Endothelial cell of umbilical vein (primary cell): ENCODE measurements around the gene SLC1A4. TPM values are rescaled to one million over a fixed set of nuclear protein-coding genes. Genes with fewer than 3 reads are reported as not detected.

Experiments
- BruUV-seq: library from RNA; stranded (reverse); fragments of 400-500 nt; replicated peaks from 2 replicates; lab custom pipeline; 2021; lab: Mats Ljungman, UMichigan
- CTCF ChIA-PET: fragments of 300-600, 350-600 bp; sonication (Branson Sonifier 250); formaldehyde crosslinking; loops from one replicate; lab custom pipeline; 2021; ENCODE audit warnings: antibody characterized with exemption, inconsistent platforms; lab: Charles Lee
- POLR2A ChIA-PET: fragments of 300-600, 350-600 bp; sonication (Branson Sonifier 250); formaldehyde crosslinking; loops from one replicate; lab custom pipeline; 2021; ENCODE audit warnings: antibody characterized with exemption, inconsistent platforms; lab: Charles Lee
- DNase-seq: peaks from one replicate; pipeline ENCODE4 v3.0.0-alpha.2; 2011; ENCODE audit warnings: low read depth, low spot score
- FAIRE-seq: peaks from 2 replicates; lab custom pipeline; 2011; peaks lifted over from hg19 to GRCh38; lab: Jason Lieb, UNC
- H2AFZ ChIP-seq: 2 replicates; pipeline ENCODE4 v1.6.0; 2012; ENCODE audit warnings: low read depth, low read length, control low read depth, inconsistent platforms
- H3K27ac ChIP-seq: 2 replicates; pipeline ENCODE4 v1.5.1; 2011; ENCODE audit warnings: low read depth, mild to moderate bottlenecking, control low read depth, low read length, moderate library complexity; ENCODE audit not compliant: insufficient read depth
- H3K27me3 ChIP-seq, 2 experiments: 2 replicates each; pipeline versions ENCODE4 v1.6.0 to v1.6.1; 2011; ENCODE audit warnings: low read length in 2 of 2, mixed read lengths in 1 of 2; ENCODE audit not compliant: control insufficient read depth in 2 of 2, insufficient read depth in 2 of 2
- H3K36me3 ChIP-seq, 2 experiments: 2 replicates in 1 of 2; 3 replicates in 1 of 2; pipeline ENCODE4 v1.5.1; 2011; ENCODE audit warnings: low read length in 2 of 2, mild to moderate bottlenecking in 1 of 2, moderate library complexity in 1 of 2; ENCODE audit not compliant: control insufficient read depth in 2 of 2, insufficient read depth in 2 of 2; ENCODE audit errors: extremely low read depth in 1 of 2
- H3K4me1 ChIP-seq: 3 replicates; pipeline ENCODE4 v1.5.1; 2011; ENCODE audit warnings: mild to moderate bottlenecking, low read length; ENCODE audit not compliant: control insufficient read depth, insufficient read depth; ENCODE audit errors: extremely low read depth
- H3K4me2 ChIP-seq: 2 replicates; pipeline ENCODE4 v1.6.1; 2011; ENCODE audit warnings: low read length, control low read depth, mixed read lengths; ENCODE audit not compliant: insufficient read depth
- H3K4me3 ChIP-seq, 3 experiments: fragments of 200-600 bp in 1 of 3; sonication (generic), shearing (Covaris generic) in 1 of 3; replicated peaks in 1 of 3; 2 replicates each; pipeline ENCODE4 v1.5.1; 2011 to 2016; ENCODE audit warnings: control low read depth in 3 of 3, low read length in 3 of 3, mild to moderate bottlenecking in 2 of 3, inconsistent platforms in 1 of 3, low read depth in 1 of 3, moderate library complexity in 1 of 3; ENCODE audit not compliant: insufficient read depth in 1 of 3
- H3K79me2 ChIP-seq: 2 replicates; pipeline ENCODE4 v1.6.0; 2012; ENCODE audit warnings: low read length, inconsistent platforms; ENCODE audit not compliant: control insufficient read depth, insufficient read depth
- H3K9ac ChIP-seq: replicated peaks from 2 replicates; pipeline ENCODE3; 2011; ENCODE audit warnings: low read length, control low read depth; ENCODE audit not compliant: insufficient read depth; ENCODE audit errors: extremely low read depth
- H3K9me1 ChIP-seq: replicated peaks from 3 replicates; pipeline ENCODE4 v1.6.0; 2011; ENCODE audit warnings: mild to moderate bottlenecking, low read length; ENCODE audit not compliant: control insufficient read depth, insufficient read depth; ENCODE audit errors: extremely low read depth
- H3K9me3 ChIP-seq: replicated peaks from 2 replicates; pipeline ENCODE4 v1.5.1; 2012; ENCODE audit warnings: low read length, inconsistent platforms; ENCODE audit not compliant: control insufficient read depth, insufficient read depth
- H4K20me1 ChIP-seq: replicated peaks from 2 replicates; pipeline ENCODE3; 2011; ENCODE audit warnings: mild to moderate bottlenecking, low read length; ENCODE audit not compliant: control insufficient read depth, insufficient read depth; ENCODE audit errors: extremely low read depth
- EZH2 ChIP-seq: IDR thresholded peaks from 2 replicates; pipeline ENCODE4 v1.6.1; 2012; ENCODE audit warnings: borderline replicate concordance, low read depth, mild to moderate bottlenecking, moderate library complexity, low read length, inconsistent platforms; ENCODE audit not compliant: severe bottlenecking
- FOS ChIP-seq: IDR thresholded peaks from 2 replicates; pipeline ENCODE4 v1.6.1; 2011; ENCODE audit warnings: mild to moderate bottlenecking, low read length, moderate library complexity, borderline replicate concordance; ENCODE audit not compliant: insufficient read depth
- GATA2 ChIP-seq: IDR thresholded peaks from 2 replicates; pipeline ENCODE4 v1.7.0; 2011; ENCODE audit warnings: low read depth, mild to moderate bottlenecking, moderate library complexity, mixed read lengths, low read length; ENCODE audit not compliant: insufficient read length, insufficient read depth
- JUN ChIP-seq: IDR thresholded peaks from 2 replicates; pipeline ENCODE4 v1.6.1; 2011; ENCODE audit warnings: borderline replicate concordance, low read depth; ENCODE audit not compliant: insufficient read length, insufficient read depth
- MYC ChIP-seq: IDR thresholded peaks from one replicate; pipeline ENCODE4 v1.6.1; 2011; ENCODE audit warnings: mild to moderate bottlenecking, low read depth, low read length
- POLR2A ChIP-seq: IDR thresholded peaks from 2 replicates; pipeline ENCODE4 v1.6.1; 2012; ENCODE audit warnings: low read depth, mild to moderate bottlenecking, control low read depth, low read length
- POLR2AphosphoS5 ChIP-seq: IDR thresholded peaks from 2 replicates; pipeline ENCODE4 v1.6.1; 2012; ENCODE audit warnings: low read depth, mild to moderate bottlenecking, control low read depth, low read length, moderate library complexity; ENCODE audit not compliant: insufficient read depth
- dilution Hi-C: fragments of 300-500 bp; cut with MboI; formaldehyde crosslinking; loops from one replicate; pipeline ENCODE4 v1.15.0; 2019; ENCODE audit warnings: low sequenced_read_pairs; ENCODE audit not compliant: extremely low pct_ligation_motif_present
- intact Hi-C: fragments of 100-400 bp; cut with micrococcal nuclease; formaldehyde crosslinking; loops from one replicate; pipeline ENCODE4 v1.10.0; 2022
- polyA plus RNA-seq, 4 experiments: library from polyadenylated mRNA; depleted of rRNA in 3 of 4; stranded (reverse) in 3 of 4; unstranded in 1 of 4; fragments of >200 nt; gene quantifications; 2 replicates each; pipeline versions ENCODE4 v1.2.1 to v1.2.3, GENCODE V29; 2011 to 2012; ENCODE audit warnings: missing spikeins in 1 of 4
- total RNA-seq: library from RNA; stranded (reverse); gene quantifications from 2 replicates; pipeline ENCODE4 v1.2.3, GENCODE V29; 2021
- TF ChIP-seq, protein P1 (sequence below): IDR thresholded peaks from 2 replicates; pipeline ENCODE4 v1.6.1; 2011; ENCODE audit not compliant: insufficient read depth, insufficient read length
- TF ChIP-seq, protein P2 (sequence below), 2 donors: IDR thresholded peaks; 1 replicate in 1 of 2; 2 replicates in 1 of 2; pipeline ENCODE4 v1.5.1; 2011; ENCODE audit warnings: low read length in 2 of 2, mild to moderate bottlenecking in 2 of 2, moderate library complexity in 2 of 2, control low read depth in 1 of 2, inconsistent platforms in 1 of 2, low read depth in 1 of 2; ENCODE audit not compliant: insufficient read depth in 1 of 2; ENCODE audit errors: extremely low read depth in 1 of 2

Gene SLC1A4
- total and polyA plus RNA-seq, 2 donors (not counting 3 experiments of a cell fraction or from before 2014, with no cell fraction given) = 9.9 to 13.9 TPM

DNA sequence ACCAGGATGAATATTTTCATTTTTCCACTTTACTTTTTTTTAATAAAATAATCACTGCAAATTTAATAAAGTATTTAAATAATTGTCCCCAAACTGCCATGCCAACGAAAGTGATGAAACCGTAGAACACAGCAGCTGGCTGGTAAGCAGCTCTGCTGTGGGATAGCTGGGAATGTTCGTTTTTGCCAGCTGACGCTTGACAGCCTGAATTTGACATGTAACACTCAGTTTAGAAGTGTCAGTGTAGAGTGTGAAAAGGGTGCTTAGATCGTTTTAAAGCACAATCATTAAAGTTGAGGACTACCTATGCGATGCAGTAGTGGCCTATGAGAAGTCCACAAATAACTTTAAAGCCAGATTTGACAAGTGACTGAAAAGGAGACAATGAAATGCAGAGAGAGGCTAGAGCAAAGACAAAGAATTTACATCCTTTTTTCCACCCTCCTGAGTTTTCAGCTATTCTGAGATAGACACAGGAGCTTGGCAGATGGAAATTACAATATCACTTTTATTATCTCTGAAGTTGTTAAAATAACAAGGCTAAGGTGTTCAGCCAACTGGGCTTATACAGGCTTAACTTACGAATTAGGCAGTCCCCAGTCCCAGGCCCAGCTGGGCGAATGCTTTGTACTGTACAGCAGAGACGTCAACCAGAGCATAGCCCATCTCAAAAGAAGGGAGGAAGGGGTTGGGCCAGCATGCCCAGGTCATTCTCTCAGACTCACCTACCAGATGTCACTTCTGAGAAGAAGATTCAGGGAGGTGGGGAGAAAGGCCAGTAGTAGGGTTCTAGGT, 31.9 kb upstream of the SLC1A4 start:
- CTCF ChIA-PET = interaction anchor here (1.2 to 2.5 kb wide), 2 partner anchors 15 to 39 kb away, joined by 3 to 7 read pairs; no protein-coding TSS in a partner anchor
- DNase-seq (no peak), FAIRE-seq (no peak)
- TF ChIP-seq GATA2 (no peak), EZH2 (no peak), FOS (no peak), MYC (no peak), POLR2AphosphoS5 (no peak), JUN (no peak), POLR2A (no peak)
- TF ChIP-seq, protein P1, sequence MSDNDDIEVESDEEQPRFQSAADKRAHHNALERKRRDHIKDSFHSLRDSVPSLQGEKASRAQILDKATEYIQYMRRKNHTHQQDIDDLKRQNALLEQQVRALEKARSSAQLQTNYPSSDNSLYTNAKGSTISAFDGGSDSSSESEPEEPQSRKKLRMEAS = no peak
- TF ChIP-seq, protein P2, sequence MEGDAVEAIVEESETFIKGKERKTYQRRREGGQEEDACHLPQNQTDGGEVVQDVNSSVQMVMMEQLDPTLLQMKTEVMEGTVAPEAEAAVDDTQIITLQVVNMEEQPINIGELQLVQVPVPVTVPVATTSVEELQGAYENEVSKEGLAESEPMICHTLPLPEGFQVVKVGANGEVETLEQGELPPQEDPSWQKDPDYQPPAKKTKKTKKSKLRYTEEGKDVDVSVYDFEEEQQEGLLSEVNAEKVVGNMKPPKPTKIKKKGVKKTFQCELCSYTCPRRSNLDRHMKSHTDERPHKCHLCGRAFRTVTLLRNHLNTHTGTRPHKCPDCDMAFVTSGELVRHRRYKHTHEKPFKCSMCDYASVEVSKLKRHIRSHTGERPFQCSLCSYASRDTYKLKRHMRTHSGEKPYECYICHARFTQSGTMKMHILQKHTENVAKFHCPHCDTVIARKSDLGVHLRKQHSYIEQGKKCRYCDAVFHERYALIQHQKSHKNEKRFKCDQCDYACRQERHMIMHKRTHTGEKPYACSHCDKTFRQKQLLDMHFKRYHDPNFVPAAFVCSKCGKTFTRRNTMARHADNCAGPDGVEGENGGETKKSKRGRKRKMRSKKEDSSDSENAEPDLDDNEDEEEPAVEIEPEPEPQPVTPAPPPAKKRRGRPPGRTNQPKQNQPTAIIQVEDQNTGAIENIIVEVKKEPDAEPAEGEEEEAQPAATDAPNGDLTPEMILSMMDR (IDR thresholded peaks at IDR 0.05; ENCODE audit: extremely low read depth in 1 of 2, insufficient read depth in 1 of 2, low read depth in 1 of 2, low read length in 2 of 2) = no peak
- dilution Hi-C loops = no loop called here
- H3K27ac ChIP-seq = no peak overlapping the region
- H3K36me3 ChIP-seq = no peaks in the 10 kb centered on the region
- no peaks in the 10 kb centered on the region for H3K9me3 ChIP-seq
- H3K4me1 ChIP-seq = peaks cover 4% of the 10 kb centered on the region
- H4K20me1 ChIP-seq = no peaks in the 10 kb centered on the region
- no peak overlapping the region for H3K4me2 ChIP-seq
- POLR2A ChIA-PET = no interaction called here
- H3K9me1 ChIP-seq = no peaks in the 10 kb centered on the region
- peaks cover 0 to 3% of the 10 kb centered on the region in 2 experiments for H3K27me3 ChIP-seq
- no peak overlapping the region for H3K9ac ChIP-seq
- BruUV-seq = no TSS peak
- no peak overlapping the region for H3K4me3 ChIP-seq
- intact Hi-C loops = no loop called here
- H3K79me2 ChIP-seq = no peaks in the 10 kb centered on the region
- H2AFZ ChIP-seq = no peak overlapping the region
